ENCODE measurements around the gene DBR1. TPM values are rescaled to one million over a fixed set of nuclear protein-coding genes. Genes with fewer than 3 reads are reported as not detected.

The DBR1 gene
- total and polyA plus RNA-seq, 2 of the 13 experiments (the other 11 are each of a cell fraction or from before 2014, with no cell fraction given): 6.4 to 16.7 TPM

GRCh38 chr3:138210528-138210927 is 35.8 kb upstream of the DBR1 start:
- 96% methylated on average over 3 of the region's 3 CpGs for WGBS (ENCODE audit: low lambda C conversion rate)
- no peaks in the 10 kb centered on the region for H3K4me1 ChIP-seq (ENCODE audit: insufficient read depth, low read length)
- no peak overlapping the region for H3K9ac ChIP-seq (ENCODE audit: insufficient read depth, low read depth, low read length)
- in situ Hi-C loops (cut with HindIII; ENCODE audit: extremely low pct_ligation_motif_present, low pct_unique_long_range_greater_than_20kb): no loop called here
- no peak overlapping the region for H3K27ac ChIP-seq (ENCODE audit: extremely low read length, insufficient read depth, low read length)
- no peak for FAIRE-seq
- no peaks in the 10 kb centered on the region for H3K9me3 ChIP-seq (ENCODE audit: low read length)
- ChIA-PET POLR2A (no interaction called here), CTCF (ENCODE audit: low intra/inter-chr PET ratio, low total read pairs) (no interaction called here)
- H4K20me1 ChIP-seq (ENCODE audit: insufficient read depth, low read length): peaks cover 16% of the 10 kb centered on the region
- intact Hi-C loops (cut with micrococcal nuclease; ENCODE audit: unreplicated experiment): no loop called here
- peaks cover 53% of the 10 kb centered on the region for H3K79me2 ChIP-seq (ENCODE audit: insufficient read depth, low read length)
- no peak for DNase-seq (ENCODE audit: low spot score)
- no peak overlapping the region for H3K4me3 ChIP-seq (replicated peaks in 1 of 3; ENCODE audit: insufficient read depth in 1 of 3, low read depth in 2 of 3, low read length in 3 of 3)
- no TSS peak for BruUV-seq (replicated peaks)
- H3K4me2 ChIP-seq (ENCODE audit: low read depth, low read length): no peak overlapping the region
- peaks cover 3% of the 10 kb centered on the region in 2 experiments; a peak in 3 of 5 replicates for H3K36me3 ChIP-seq (replicated peaks in 1 of 2; ENCODE audit: control insufficient read depth in 1 of 2, insufficient read depth in 2 of 2, low read length in 2 of 2)
- no peaks in the 10 kb centered on the region for H3K27me3 ChIP-seq (ENCODE audit: control insufficient read depth in 1 of 2, insufficient read depth in 2 of 2, low read length in 2 of 2)
- no peak overlapping the region for H2AFZ ChIP-seq (ENCODE audit: low read length)
- TF ChIP-seq, protein P1, sequence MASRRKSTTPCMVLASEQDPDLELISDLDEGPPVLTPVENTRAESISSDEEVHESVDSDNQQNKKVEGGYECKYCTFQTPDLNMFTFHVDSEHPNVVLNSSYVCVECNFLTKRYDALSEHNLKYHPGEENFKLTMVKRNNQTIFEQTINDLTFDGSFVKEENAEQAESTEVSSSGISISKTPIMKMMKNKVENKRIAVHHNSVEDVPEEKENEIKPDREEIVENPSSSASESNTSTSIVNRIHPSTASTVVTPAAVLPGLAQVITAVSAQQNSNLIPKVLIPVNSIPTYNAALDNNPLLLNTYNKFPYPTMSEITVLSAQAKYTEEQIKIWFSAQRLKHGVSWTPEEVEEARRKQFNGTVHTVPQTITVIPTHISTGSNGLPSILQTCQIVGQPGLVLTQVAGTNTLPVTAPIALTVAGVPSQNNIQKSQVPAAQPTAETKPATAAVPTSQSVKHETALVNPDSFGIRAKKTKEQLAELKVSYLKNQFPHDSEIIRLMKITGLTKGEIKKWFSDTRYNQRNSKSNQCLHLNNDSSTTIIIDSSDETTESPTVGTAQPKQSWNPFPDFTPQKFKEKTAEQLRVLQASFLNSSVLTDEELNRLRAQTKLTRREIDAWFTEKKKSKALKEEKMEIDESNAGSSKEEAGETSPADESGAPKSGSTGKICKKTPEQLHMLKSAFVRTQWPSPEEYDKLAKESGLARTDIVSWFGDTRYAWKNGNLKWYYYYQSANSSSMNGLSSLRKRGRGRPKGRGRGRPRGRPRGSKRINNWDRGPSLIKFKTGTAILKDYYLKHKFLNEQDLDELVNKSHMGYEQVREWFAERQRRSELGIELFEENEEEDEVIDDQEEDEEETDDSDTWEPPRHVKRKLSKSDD (CRISPR knock-in tag; IDR thresholded peaks at IDR 0.05; ENCODE audit: low read depth): no peak
- TF ChIP-seq ZNF468 (CRISPR knock-in tag; IDR thresholded peaks at IDR 0.05): no peak
- TF ChIP-seq LCORL (IDR thresholded peaks at IDR 0.05): no peak
- no peak for TF ChIP-seq LCORL (CRISPR knock-in tag; IDR thresholded peaks at IDR 0.05)
- no peak for TF ChIP-seq REPIN1 (CRISPR knock-in tag; IDR thresholded peaks at IDR 0.05; ENCODE audit: borderline replicate concordance, low read depth)
- TF ChIP-seq PHF5A (CRISPR knock-in tag; IDR thresholded peaks at IDR 0.05; ENCODE audit: low read depth, unreplicated experiment): no peak
- TF ChIP-seq HNRNPUL1 (IDR thresholded peaks at IDR 0.05; ENCODE audit: low read depth, low read length): no peak
- no peak for TF ChIP-seq GFI1 (CRISPR knock-in tag; IDR thresholded peaks at IDR 0.05; ENCODE audit: borderline replicate concordance)
- no peak for TF ChIP-seq ZNF746 (CRISPR knock-in tag; IDR thresholded peaks at IDR 0.05)
- TF ChIP-seq NR2F6 (IDR thresholded peaks at IDR 0.05): no peak
- TF ChIP-seq NR2F6 (CRISPR knock-in tag; IDR thresholded peaks at IDR 0.05): no peak
- no peak for TF ChIP-seq SNAPC5 (CRISPR knock-in tag; IDR thresholded peaks at IDR 0.05; ENCODE audit: borderline replicate concordance)
- no peak for TF ChIP-seq TAF15 (IDR thresholded peaks at IDR 0.05; ENCODE audit: low read depth, low read length, poor library complexity, severe bottlenecking)
- TF ChIP-seq U2AF1 (optimal IDR thresholded peaks at IDR 0.05; ENCODE audit: low read depth, low read length): no peak
- no peak for TF ChIP-seq ZNF549 (CRISPR knock-in tag; IDR thresholded peaks at IDR 0.05)
- no peak for TF ChIP-seq KLF9 (CRISPR knock-in tag; IDR thresholded peaks at IDR 0.05; ENCODE audit: low read depth)
- TF ChIP-seq TFDP2 (CRISPR knock-in tag; IDR thresholded peaks at IDR 0.05): no peak
- no peak for TF ChIP-seq TSC22D2 (CRISPR knock-in tag; IDR thresholded peaks at IDR 0.05; ENCODE audit: borderline replicate concordance)
- TF ChIP-seq ZNF770 (CRISPR knock-in tag; IDR thresholded peaks at IDR 0.05): no peak
- no peak for ATAC-seq
